HL-60 (cell line): ENCODE measurements around the gene UTRN.
A peak's percentile ranks its signal among the peaks of the same experiment; 100 is the strongest.

Experiments used
- DNase-seq, 2 experiments: peaks; one replicate each; pipeline ENCODE4 v3.0.0-alpha.2; 2010 to 2020; ENCODE audit warnings: low read depth in 1 of 2, low spot score in 1 of 2
- H3K27ac ChIP-seq: fragments of 250-450 bp; sonication (Bioruptor Pico); replicated peaks from 2 replicates; pipeline ENCODE4 v1.5.1; 2020; ENCODE audit warnings: mild to moderate bottlenecking, moderate library complexity
- H3K27me3 ChIP-seq: fragments of 250-450 bp; sonication (Bioruptor Pico); 2 replicates; pipeline ENCODE4 v1.5.1; 2021; ENCODE audit warnings: mild to moderate bottlenecking, moderate library complexity; ENCODE audit not compliant: insufficient read depth, poor library complexity, severe bottlenecking
- H3K4me3 ChIP-seq: replicated peaks from 2 replicates; pipeline ENCODE4 v1.5.1; 2011; ENCODE audit warnings: mild to moderate bottlenecking, control low read depth, low read length; ENCODE audit not compliant: insufficient read depth
- GABPA ChIP-seq: IDR thresholded peaks from 2 replicates; pipeline ENCODE4 v1.6.1; 2012; ENCODE audit warnings: low read depth
- POLR2AphosphoS5 ChIP-seq: IDR thresholded peaks from 2 replicates; pipeline ENCODE4 v1.6.1; 2012; ENCODE audit warnings: low read depth
- SPI1 ChIP-seq: IDR thresholded peaks from 2 replicates; pipeline ENCODE4 v1.6.1; 2012; ENCODE audit warnings: low read depth, mild to moderate bottlenecking, borderline replicate concordance
- TF ChIP-seq, protein P1 (sequence below): IDR thresholded peaks from one replicate; pipeline ENCODE4 v1.5.1; 2011; ENCODE audit warnings: low read length, control low read depth, inconsistent platforms; ENCODE audit not compliant: insufficient read depth
- TF ChIP-seq, protein P2 (sequence below): IDR thresholded peaks from 2 replicates; pipeline ENCODE4 v1.6.1; 2012; ENCODE audit warnings: low read depth; ENCODE audit not compliant: insufficient replicate concordance

UTRN gene

DNA sequence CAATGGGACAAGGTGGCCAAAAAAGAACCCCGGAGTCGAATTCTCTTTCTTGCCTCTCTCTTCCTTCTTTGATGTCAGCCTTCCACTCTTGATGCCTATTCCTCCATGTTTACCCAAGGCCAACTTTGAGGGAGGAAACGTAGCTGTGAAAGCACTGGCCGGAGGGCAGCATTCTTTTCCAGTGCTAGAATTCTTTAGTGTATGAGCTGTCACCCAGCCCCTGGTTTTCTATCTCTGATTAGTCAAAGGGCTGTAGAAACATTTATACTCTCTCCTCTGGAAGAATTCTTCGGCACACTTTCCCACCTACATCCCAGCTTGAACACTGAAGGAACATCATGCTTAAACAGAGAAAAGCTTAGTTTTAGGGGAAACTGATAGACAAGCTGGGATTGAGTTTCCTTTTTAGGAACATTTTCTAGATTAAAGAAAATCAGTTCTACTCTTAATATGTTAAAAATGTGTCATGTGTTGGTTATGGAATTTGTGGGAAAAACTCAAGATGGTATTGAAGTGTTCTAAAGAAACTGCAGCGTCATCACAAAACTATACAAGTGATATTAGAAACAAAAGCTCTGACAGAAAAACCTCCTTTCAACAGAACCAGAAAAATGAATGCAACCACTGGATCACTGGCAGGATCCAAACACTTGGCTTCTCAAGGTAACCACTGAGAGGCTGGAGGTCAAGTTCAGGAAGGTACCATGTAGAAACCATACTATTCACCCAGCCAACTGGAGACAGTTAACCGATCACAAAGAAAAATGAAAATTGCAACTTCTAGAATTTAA lies 20.7 kb upstream of the UTRN start:
- TF ChIP-seq SPI1 (no peak), GABPA (no peak), POLR2AphosphoS5 (no peak)
- TF ChIP-seq, protein P1, sequence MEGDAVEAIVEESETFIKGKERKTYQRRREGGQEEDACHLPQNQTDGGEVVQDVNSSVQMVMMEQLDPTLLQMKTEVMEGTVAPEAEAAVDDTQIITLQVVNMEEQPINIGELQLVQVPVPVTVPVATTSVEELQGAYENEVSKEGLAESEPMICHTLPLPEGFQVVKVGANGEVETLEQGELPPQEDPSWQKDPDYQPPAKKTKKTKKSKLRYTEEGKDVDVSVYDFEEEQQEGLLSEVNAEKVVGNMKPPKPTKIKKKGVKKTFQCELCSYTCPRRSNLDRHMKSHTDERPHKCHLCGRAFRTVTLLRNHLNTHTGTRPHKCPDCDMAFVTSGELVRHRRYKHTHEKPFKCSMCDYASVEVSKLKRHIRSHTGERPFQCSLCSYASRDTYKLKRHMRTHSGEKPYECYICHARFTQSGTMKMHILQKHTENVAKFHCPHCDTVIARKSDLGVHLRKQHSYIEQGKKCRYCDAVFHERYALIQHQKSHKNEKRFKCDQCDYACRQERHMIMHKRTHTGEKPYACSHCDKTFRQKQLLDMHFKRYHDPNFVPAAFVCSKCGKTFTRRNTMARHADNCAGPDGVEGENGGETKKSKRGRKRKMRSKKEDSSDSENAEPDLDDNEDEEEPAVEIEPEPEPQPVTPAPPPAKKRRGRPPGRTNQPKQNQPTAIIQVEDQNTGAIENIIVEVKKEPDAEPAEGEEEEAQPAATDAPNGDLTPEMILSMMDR = no peak
- TF ChIP-seq, protein P2, sequence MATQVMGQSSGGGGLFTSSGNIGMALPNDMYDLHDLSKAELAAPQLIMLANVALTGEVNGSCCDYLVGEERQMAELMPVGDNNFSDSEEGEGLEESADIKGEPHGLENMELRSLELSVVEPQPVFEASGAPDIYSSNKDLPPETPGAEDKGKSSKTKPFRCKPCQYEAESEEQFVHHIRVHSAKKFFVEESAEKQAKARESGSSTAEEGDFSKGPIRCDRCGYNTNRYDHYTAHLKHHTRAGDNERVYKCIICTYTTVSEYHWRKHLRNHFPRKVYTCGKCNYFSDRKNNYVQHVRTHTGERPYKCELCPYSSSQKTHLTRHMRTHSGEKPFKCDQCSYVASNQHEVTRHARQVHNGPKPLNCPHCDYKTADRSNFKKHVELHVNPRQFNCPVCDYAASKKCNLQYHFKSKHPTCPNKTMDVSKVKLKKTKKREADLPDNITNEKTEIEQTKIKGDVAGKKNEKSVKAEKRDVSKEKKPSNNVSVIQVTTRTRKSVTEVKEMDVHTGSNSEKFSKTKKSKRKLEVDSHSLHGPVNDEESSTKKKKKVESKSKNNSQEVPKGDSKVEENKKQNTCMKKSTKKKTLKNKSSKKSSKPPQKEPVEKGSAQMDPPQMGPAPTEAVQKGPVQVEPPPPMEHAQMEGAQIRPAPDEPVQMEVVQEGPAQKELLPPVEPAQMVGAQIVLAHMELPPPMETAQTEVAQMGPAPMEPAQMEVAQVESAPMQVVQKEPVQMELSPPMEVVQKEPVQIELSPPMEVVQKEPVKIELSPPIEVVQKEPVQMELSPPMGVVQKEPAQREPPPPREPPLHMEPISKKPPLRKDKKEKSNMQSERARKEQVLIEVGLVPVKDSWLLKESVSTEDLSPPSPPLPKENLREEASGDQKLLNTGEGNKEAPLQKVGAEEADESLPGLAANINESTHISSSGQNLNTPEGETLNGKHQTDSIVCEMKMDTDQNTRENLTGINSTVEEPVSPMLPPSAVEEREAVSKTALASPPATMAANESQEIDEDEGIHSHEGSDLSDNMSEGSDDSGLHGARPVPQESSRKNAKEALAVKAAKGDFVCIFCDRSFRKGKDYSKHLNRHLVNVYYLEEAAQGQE = no peak
- no peak for DNase-seq
- Histone ChIP-seq H3K27ac (no peak overlapping the region), H3K4me3 (no peak overlapping the region), H3K27me3 (no peaks in the 10 kb centered on the region)

DNA sequence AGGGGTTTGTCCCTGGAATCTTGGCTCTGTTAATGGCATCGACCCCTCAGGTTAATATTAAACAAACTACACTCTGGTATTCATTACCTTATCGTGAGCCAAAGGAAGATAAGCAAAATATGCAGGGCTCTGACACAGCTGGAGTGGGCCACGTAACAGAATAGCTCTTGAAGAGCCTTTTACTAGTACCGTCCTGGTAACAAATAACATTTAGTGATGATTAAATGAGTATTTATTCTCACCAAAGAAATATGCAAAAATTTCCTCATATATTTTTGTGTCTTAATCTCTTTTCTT lies 20.1 kb upstream of the UTRN start:
- TF ChIP-seq SPI1 (no peak), POLR2AphosphoS5 (no peak), GABPA (no peak)
- TF ChIP-seq, protein P1 = no peak
- TF ChIP-seq, protein P2 = no peak
- no peak overlapping the region for H3K4me3 ChIP-seq
- DNase-seq = no peak
- H3K27ac ChIP-seq = no peak overlapping the region
- H3K27me3 ChIP-seq = no peaks in the 10 kb centered on the region

DNA sequence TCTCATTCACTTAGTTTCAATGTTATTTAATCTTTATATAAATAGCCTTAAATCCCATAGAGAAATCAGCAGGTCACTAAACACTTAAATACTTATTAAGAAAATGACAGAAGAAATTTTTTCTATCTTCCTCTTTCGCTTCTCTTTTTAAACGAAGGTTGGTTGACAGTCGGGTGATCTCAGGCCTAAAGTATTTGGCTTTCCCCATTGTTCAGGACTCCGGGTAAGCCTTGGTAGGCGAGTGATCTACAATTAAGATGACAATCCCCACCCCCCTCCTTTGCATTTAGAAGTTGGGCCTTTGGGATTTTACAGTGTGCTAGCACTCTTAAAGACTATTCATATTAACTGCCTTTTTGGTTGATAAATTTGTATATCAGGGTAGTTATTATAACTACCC lies 19.7 kb upstream of the UTRN start:
- Histone ChIP-seq H3K27ac (no peak overlapping the region), H3K4me3 (no peak overlapping the region), H3K27me3 (no peaks in the 10 kb centered on the region)
- peak in 1 of 2 experiments; percentile 16 for DNase-seq
- TF ChIP-seq, protein P1 = no peak
- TF ChIP-seq, protein P2 = no peak
- TF ChIP-seq POLR2AphosphoS5 = no peak
- TF ChIP-seq SPI1 = no peak
- TF ChIP-seq GABPA = no peak
